H1 (cell line): Measurements from ENCODE around the gene LIMS1. TPM values are rescaled to one million over a fixed set of nuclear protein-coding genes. Genes with fewer than 3 reads are reported as not detected.

Experiments
- CTCF ChIA-PET: fragments of 300-600 bp; sonication (Branson Sonifier 250); formaldehyde crosslinking; loops from one replicate; lab custom pipeline; 2021; ENCODE audit not compliant: partially characterized antibody; lab: Charles Lee
- POLR2A ChIA-PET: fragments of 300-600 bp; sonication (Branson Sonifier 250); formaldehyde crosslinking; loops from one replicate; lab custom pipeline; 2021; ENCODE audit warnings: inconsistent platforms; ENCODE audit not compliant: partially characterized antibody; lab: Charles Lee
- DNase-seq, 2 experiments: peaks; one replicate each; pipeline versions ENCODE4 v3.0.0 to v3.0.0-alpha.2; 2010 to 2022; ENCODE audit warnings: low spot score in 2 of 2, low read depth in 1 of 2, mixed read lengths in 1 of 2
- FAIRE-seq: peaks from 2 replicates; lab custom pipeline; 2011; peaks lifted over from hg19 to GRCh38; lab: Jason Lieb, UNC
- H2AFZ ChIP-seq: 2 replicates; pipeline ENCODE4 v1.8.1; 2012; ENCODE audit warnings: low read length, inconsistent platforms
- H2AK5ac ChIP-seq: 2 replicates; pipeline ENCODE4 v1.6.1; 2013; ENCODE audit warnings: low read depth, low read length
- H2BK120ac ChIP-seq: replicated peaks from 2 replicates; pipeline ENCODE3; 2013; ENCODE audit warnings: low read depth, low read length, inconsistent platforms
- H2BK12ac ChIP-seq: 2 replicates; pipeline ENCODE4 v1.6.1; 2013; ENCODE audit warnings: low read depth, low read length
- H2BK15ac ChIP-seq: 2 replicates; pipeline ENCODE4 v1.6.1; 2013; ENCODE audit warnings: low read length
- H2BK20ac ChIP-seq: 2 replicates; pipeline ENCODE4 v1.6.1; 2013; ENCODE audit warnings: low read length
- H2BK5ac ChIP-seq: 2 replicates; pipeline ENCODE4 v1.6.1; 2013; ENCODE audit warnings: low read depth, low read length
- H3K14ac ChIP-seq: 2 replicates; pipeline ENCODE4 v1.6.1; 2013; ENCODE audit warnings: inconsistent platforms; ENCODE audit not compliant: insufficient read length
- H3K18ac ChIP-seq: 2 replicates; pipeline ENCODE4 v1.6.1; 2013; ENCODE audit warnings: low read length; ENCODE audit errors: extremely low read depth
- H3K23ac ChIP-seq: 2 replicates; pipeline ENCODE4 v1.6.1; 2013; ENCODE audit warnings: inconsistent platforms; ENCODE audit not compliant: insufficient read length
- H3K23me2 ChIP-seq: 2 replicates; pipeline ENCODE4 v1.6.1; 2013; ENCODE audit warnings: low read depth, low read length
- H3K27ac ChIP-seq: 2 replicates; pipeline ENCODE4 v1.6.1; 2011; ENCODE audit warnings: low read depth, low read length, inconsistent platforms
- H3K27me3 ChIP-seq, 4 experiments: replicated peaks in 1 of 4; 1 replicate in 1 of 4; 2 replicates in 3 of 4; pipeline versions ENCODE4 v1.6.1 to v1.8.1; 2011 to 2013; ENCODE audit warnings: low read length in 3 of 4, mild to moderate bottlenecking in 3 of 4, inconsistent platforms in 2 of 4, mixed read lengths in 2 of 4, moderate library complexity in 1 of 4; ENCODE audit not compliant: control insufficient read depth in 3 of 4, insufficient read depth in 3 of 4; ENCODE audit errors: extremely low read depth in 1 of 4
- H3K36me3 ChIP-seq, 4 experiments: 2 replicates each; pipeline versions ENCODE4 v1.6.1 to v1.8.1; 2011 to 2013; ENCODE audit warnings: mild to moderate bottlenecking in 4 of 4, low read length in 3 of 4, moderate library complexity in 2 of 4, control low read depth in 1 of 4, inconsistent platforms in 1 of 4; ENCODE audit not compliant: insufficient read depth in 4 of 4, control insufficient read depth in 2 of 4
- H3K4ac ChIP-seq: replicated peaks from 2 replicates; pipeline ENCODE3; 2013; ENCODE audit warnings: low read length, low read depth, mixed read lengths, inconsistent platforms; ENCODE audit not compliant: insufficient read length
- H3K4me1 ChIP-seq, 4 experiments: replicated peaks in 1 of 4; 1 replicate in 1 of 4; 2 replicates in 3 of 4; pipeline versions ENCODE4 v1.6.1 to v1.8.1; 2011 to 2013; ENCODE audit warnings: low read length in 3 of 4, inconsistent platforms in 2 of 4, mixed read lengths in 1 of 4; ENCODE audit not compliant: insufficient read depth in 4 of 4, control insufficient read depth in 3 of 4
- H3K4me2 ChIP-seq, 2 experiments: 2 replicates each; pipeline versions ENCODE4 v1.6.1 to v1.8.1; 2011 to 2013; ENCODE audit warnings: low read depth in 2 of 2, low read length in 2 of 2, control low read depth in 1 of 2, inconsistent platforms in 1 of 2, mild to moderate bottlenecking in 1 of 2; ENCODE audit not compliant: insufficient read depth in 1 of 2
- H3K4me3 ChIP-seq, 4 experiments: fragments of 200-600, 300-600 bp in 1 of 4; sonication (generic), shearing (Covaris generic), sonication (Bioruptor Twin) in 1 of 4; 2 replicates each; pipeline versions ENCODE4 v1.5.1 to v1.8.1; 2011 to 2016; ENCODE audit warnings: low read length in 4 of 4, low read depth in 3 of 4, control low read depth in 2 of 4, inconsistent platforms in 2 of 4, mild to moderate bottlenecking in 2 of 4, mixed read lengths in 1 of 4, moderate library complexity in 1 of 4; ENCODE audit not compliant: insufficient read depth in 2 of 4; ENCODE audit errors: extremely low read depth in 1 of 4
- H3K56ac ChIP-seq: replicated peaks from 2 replicates; pipeline ENCODE3; 2013; ENCODE audit warnings: low read depth, mild to moderate bottlenecking, mixed read lengths, low read length, inconsistent platforms; ENCODE audit not compliant: insufficient read length
- H3K79me1 ChIP-seq: 2 replicates; pipeline ENCODE4 v1.6.1; 2013; ENCODE audit warnings: low read depth, low read length, control low read depth
- H3K79me2 ChIP-seq, 2 experiments: 2 replicates each; pipeline versions ENCODE4 v1.6.1 to v1.8.1; 2012 to 2013; ENCODE audit warnings: low read length in 2 of 2, mild to moderate bottlenecking in 2 of 2, inconsistent platforms in 1 of 2; ENCODE audit not compliant: insufficient read depth in 2 of 2, control insufficient read depth in 1 of 2
- H3K9ac ChIP-seq, 4 experiments: replicated peaks in 1 of 4; 1 replicate in 1 of 4; 2 replicates in 3 of 4; pipeline versions ENCODE4 v1.6.1 to v1.8.1; 2011 to 2013; ENCODE audit warnings: low read depth in 3 of 4, low read length in 3 of 4, control low read depth in 2 of 4, mild to moderate bottlenecking in 2 of 4, moderate library complexity in 2 of 4, inconsistent platforms in 1 of 4; ENCODE audit errors: extremely low read depth in 1 of 4
- H3K9me3 ChIP-seq, 2 experiments: 2 replicates each; pipeline versions ENCODE4 v1.6.1 to v1.8.1; 2012 to 2013; ENCODE audit warnings: mild to moderate bottlenecking in 2 of 2, moderate library complexity in 2 of 2, control low read depth in 1 of 2, inconsistent platforms in 1 of 2, low read depth in 1 of 2, low read length in 1 of 2, mixed read lengths in 1 of 2; ENCODE audit not compliant: insufficient read depth in 2 of 2
- H4K20me1 ChIP-seq, 2 experiments: replicated peaks in 1 of 2; 2 replicates each; pipeline versions ENCODE3 to v1.8.1; 2011 to 2013; ENCODE audit warnings: inconsistent platforms in 2 of 2, low read length in 2 of 2, mild to moderate bottlenecking in 1 of 2; ENCODE audit not compliant: insufficient read depth in 2 of 2, control insufficient read depth in 1 of 2
- H4K5ac ChIP-seq: 2 replicates; pipeline ENCODE4 v1.6.1; 2013; ENCODE audit warnings: low read length, low read depth, mixed read lengths, inconsistent platforms; ENCODE audit not compliant: insufficient read length
- H4K8ac ChIP-seq: 2 replicates; pipeline ENCODE4 v1.8.0; 2013; ENCODE audit warnings: mild to moderate bottlenecking, moderate library complexity, low read length, inconsistent platforms; ENCODE audit not compliant: insufficient read depth; ENCODE audit errors: extremely low read depth
- H4K91ac ChIP-seq: replicated peaks from 2 replicates; pipeline ENCODE3; 2013; ENCODE audit warnings: low read length, mixed read lengths, inconsistent platforms; ENCODE audit not compliant: insufficient read length
- BCL11A ChIP-seq, 2 experiments: IDR thresholded peaks; one replicate each; pipeline ENCODE4 v1.6.1; 2011; ENCODE audit warnings: low read depth in 2 of 2, low read length in 2 of 2, mild to moderate bottlenecking in 2 of 2
- CBX8 ChIP-seq: fragments of 300-800, 300-1000 bp; sonication (generic); IDR thresholded peaks from 2 replicates; pipeline ENCODE4 v1.7.1; 2016; ENCODE audit warnings: low read depth, low read length, borderline replicate concordance
- CREB1 ChIP-seq: IDR thresholded peaks from 2 replicates; pipeline ENCODE4 v1.6.1; 2012; ENCODE audit warnings: inconsistent platforms
- EGR1 ChIP-seq: IDR thresholded peaks from 2 replicates; pipeline ENCODE4 v1.6.1; 2011; ENCODE audit warnings: low read depth, low read length, borderline replicate concordance
- EZH2 ChIP-seq: fragments of 200-600 bp; sonication (generic); IDR thresholded peaks from 2 replicates; pipeline ENCODE4 v1.7.1; 2012; ENCODE audit warnings: low read depth, mild to moderate bottlenecking, moderate library complexity, low read length, inconsistent platforms; ENCODE audit not compliant: severe bottlenecking
- JUN ChIP-seq: IDR thresholded peaks from 2 replicates; pipeline ENCODE4 v1.6.1; 2011; ENCODE audit warnings: low read depth, mild to moderate bottlenecking, improper control_type of control experiment, low read length
- NRF1 ChIP-seq: IDR thresholded peaks from 2 replicates; pipeline ENCODE4 v1.6.1; 2011; ENCODE audit warnings: mild to moderate bottlenecking, low read depth, low read length, improper control_type of control experiment
- POLR2AphosphoS5 ChIP-seq: IDR thresholded peaks from 2 replicates; pipeline ENCODE4 v1.6.1; 2011; ENCODE audit warnings: low read depth, low read length
- RFX5 ChIP-seq: IDR thresholded peaks from 2 replicates; pipeline ENCODE4 v1.6.1; 2011; ENCODE audit warnings: low read depth, low read length, improper control_type of control experiment, borderline replicate concordance
- RXRA ChIP-seq: IDR thresholded peaks from 2 replicates; pipeline ENCODE4 v1.6.1; 2011; ENCODE audit warnings: low read depth, mild to moderate bottlenecking, low read length, moderate library complexity; ENCODE audit not compliant: insufficient read depth
- SIX5 ChIP-seq: IDR thresholded peaks from 2 replicates; pipeline ENCODE4 v1.6.1; 2011; ENCODE audit warnings: mild to moderate bottlenecking, low read depth, low read length
- TBP ChIP-seq: IDR thresholded peaks from 2 replicates; pipeline ENCODE4 v1.6.1; 2011; ENCODE audit warnings: low read depth, low read length, improper control_type of control experiment
- WGBS, 2 experiments: shearing (Covaris generic) in 1 of 2; methylation state at CpG; one replicate each; pipeline versions ENCODE4 v1.1.6 to v1.1.7; 2013 to 2015; ENCODE audit warnings: low lambda C conversion rate in 2 of 2, mixed read lengths in 2 of 2, inconsistent platforms in 1 of 2, low coverage in 1 of 2, missing lambda C conversion rate in 1 of 2; ENCODE audit not compliant: insufficient replicate concordance in 2 of 2, insufficient coverage in 1 of 2, insufficient read length in 1 of 2; ENCODE audit errors: extremely low coverage in 1 of 2, missing lambda C conversion rate in 1 of 2; 5-methylcytosine and 5-hydroxymethylcytosine counted together
- polyA plus RNA-seq, 7 experiments: library from polyadenylated mRNA; depleted of rRNA in 3 of 7; stranded (reverse) in 5 of 7; unstranded in 2 of 7; fragments of >200 nt in 5 of 7; fragments of 200-250 nt in 2 of 7; gene quantifications; 1 replicate in 5 of 7; 2 replicates in 1 of 7; 4 replicates in 1 of 7; pipeline versions ENCODE4 v1.2.1 to v1.2.3, GENCODE V29; 2011 to 2013; ENCODE audit warnings: missing spikeins in 2 of 7, mixed read lengths in 2 of 7
- total RNA-seq: library from RNA; stranded (reverse); fragmentation: NEBNext Ultra II Directional; extraction: Animal tissue kit (Norgen Biotek cat#: 25700); gene quantifications from 2 replicates; pipeline ENCODE4 v1.2.1, GENCODE V29; 2021

The LIMS1 gene
- total and polyA plus RNA-seq, 2 of the 8 experiments (the other 6 are each of a cell fraction or from before 2014, with no cell fraction given), result 24.1 to 36.7 TPM

GRCh38 chr2:108616318-108616717, 82.0 kb downstream of the LIMS1 start:
- no peak overlapping the region for H2BK5ac ChIP-seq
- no peak overlapping the region for H2AFZ ChIP-seq
- no peak overlapping the region for H3K14ac ChIP-seq
- H3K9ac ChIP-seq, result no peak overlapping the region
- H2BK20ac ChIP-seq, result no peak overlapping the region
- H3K4me3 ChIP-seq, result no peak overlapping the region
- peaks cover 0 to 11% (median 9%) of the 10 kb centered on the region in 4 experiments for H3K4me1 ChIP-seq
- WGBS, 2 experiments, result 91% methylated on average over 5 of the region's 5 CpGs; no CpG with 5 or more reads in 1 of the 2 experiments
- H3K4ac ChIP-seq, result no peak overlapping the region
- H4K5ac ChIP-seq, result no peak overlapping the region
- H4K20me1 ChIP-seq, result no peaks in the 10 kb centered on the region
- no peak overlapping the region for H4K8ac ChIP-seq
- H3K27me3 ChIP-seq, result no peaks in the 10 kb centered on the region
- ChIA-PET CTCF (interaction anchor here (1.0 to 3.3 kb wide), 5 partner anchors 8 to 20 kb away, joined by 3 to 46 read pairs (median 5); no protein-coding TSS in a partner anchor), POLR2A (interaction anchor here (0.7 kb wide), 1 partner anchor 442 kb away, joined by 3 read pairs; no protein-coding TSS in a partner anchor)
- H3K23ac ChIP-seq, result no peak overlapping the region
- H2BK15ac ChIP-seq, result no peak overlapping the region
- peaks cover 0 to 10% of the 10 kb centered on the region in 2 experiments; a peak in 2 of 4 replicates for H3K79me2 ChIP-seq
- H3K36me3 ChIP-seq, result no peaks in the 10 kb centered on the region
- FAIRE-seq (no peak), DNase-seq (no peak)
- no peak overlapping the region for H2BK120ac ChIP-seq
- H3K23me2 ChIP-seq, result peaks cover 3% of the 10 kb centered on the region; the same call in 1 of the 2 replicates
- peaks cover 2% of the 10 kb centered on the region; the same call in 1 of the 2 replicates for H3K79me1 ChIP-seq
- no peaks in the 10 kb centered on the region for H3K9me3 ChIP-seq
- no peak overlapping the region for H4K91ac ChIP-seq
- no peak overlapping the region for H3K4me2 ChIP-seq
- H3K56ac ChIP-seq, result no peak overlapping the region
- TF ChIP-seq RFX5 (no peak), POLR2AphosphoS5 (no peak), RXRA (no peak), CREB1 (no peak), CBX8 (no peak), SIX5 (no peak), BCL11A (IDR thresholded peaks at IDR 0.05; ENCODE audit: low read depth in 2 of 2, low read length in 2 of 2) (no peak), JUN (no peak), NRF1 (no peak), EZH2 (no peak), TBP (no peak), EGR1 (no peak)
- H3K18ac ChIP-seq, result no peak overlapping the region
- no peak overlapping the region for H2BK12ac ChIP-seq
- H3K27ac ChIP-seq, result no peak overlapping the region
- no peak overlapping the region for H2AK5ac ChIP-seq
